ENCODE data around the gene CFAP161.

Gene CFAP161

DNA sequence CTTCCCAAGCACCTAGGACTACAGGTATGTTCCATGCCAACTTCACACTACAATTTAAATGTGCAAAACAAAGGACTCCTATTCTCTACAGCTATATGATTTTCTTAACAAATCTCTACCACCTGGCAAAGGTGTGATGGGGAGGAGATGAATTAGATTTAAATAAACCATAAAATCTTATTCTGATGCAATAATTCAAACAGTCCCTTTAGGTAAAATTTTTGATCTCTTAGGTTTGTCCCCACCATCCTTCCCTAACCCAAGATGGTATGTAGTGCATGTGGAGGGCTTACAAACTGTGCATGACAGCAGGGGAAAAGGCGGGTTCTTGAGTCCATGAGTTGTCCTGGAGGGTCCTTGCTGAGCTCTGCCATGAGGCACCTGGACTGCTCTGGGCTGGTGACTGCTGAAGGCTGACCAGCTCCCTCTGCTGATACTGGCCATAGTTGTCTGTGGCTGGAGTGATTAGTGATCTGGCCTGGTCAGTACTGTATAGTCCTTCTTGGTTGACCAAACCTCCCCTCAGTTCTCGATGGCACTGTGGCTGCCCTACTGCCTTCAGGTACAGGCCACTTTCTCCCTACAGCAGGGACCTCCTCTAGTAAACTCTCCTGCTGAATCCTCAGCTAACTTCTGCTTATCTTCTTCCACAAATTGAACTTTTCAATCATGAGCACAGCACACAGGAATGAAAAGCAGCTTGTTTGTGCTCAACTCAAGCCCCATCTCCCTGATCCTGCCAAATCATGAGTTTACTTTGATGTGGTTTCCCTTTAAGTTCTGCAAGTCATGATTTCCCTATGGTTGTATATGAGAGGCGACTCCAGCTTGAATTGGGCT is 30.1 kb downstream of the CFAP161 start:
- H3K36me3 ChIP-seq (ENCODE audit: control insufficient read depth, insufficient read depth, low read length), result no peaks in the 10 kb centered on the region
- no peak overlapping the region for H3K4me3 ChIP-seq (ENCODE audit: low read length)
- H3K4me1 ChIP-seq (ENCODE audit: control insufficient read depth, insufficient read depth, low read length), result peaks cover 3% of the 10 kb centered on the region
- H3K27ac ChIP-seq (ENCODE audit: low read depth, low read length), result no peak overlapping the region
- no peak overlapping the region for H3K9ac ChIP-seq (ENCODE audit: low read length)
- H3K27me3 ChIP-seq (ENCODE audit: control insufficient read depth, insufficient read depth, low read length), result no peaks in the 10 kb centered on the region

DNA sequence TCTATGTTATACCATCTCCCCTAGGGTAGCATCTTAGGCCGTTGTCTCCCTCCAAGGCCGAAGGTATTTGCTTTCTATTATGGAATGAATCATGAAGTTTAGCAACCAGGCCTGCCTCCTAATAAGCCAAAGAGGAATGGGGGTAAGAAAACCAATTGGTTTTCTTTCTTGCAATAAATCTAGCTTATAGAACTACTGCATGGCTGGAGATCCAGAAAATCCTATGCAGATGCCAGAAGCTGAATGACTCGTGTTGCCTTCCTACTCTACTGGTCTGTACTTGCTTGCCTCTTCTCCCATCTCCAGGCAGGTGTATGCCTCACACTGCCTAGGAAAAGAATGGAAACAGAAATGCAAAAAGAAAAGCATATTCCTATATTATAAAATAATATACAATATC is 31.5 kb downstream of the CFAP161 start:
- no peak overlapping the region for H3K4me3 ChIP-seq (ENCODE audit: low read length)
- H3K27me3 ChIP-seq (ENCODE audit: control insufficient read depth, insufficient read depth, low read length), result no peaks in the 10 kb centered on the region
- H3K36me3 ChIP-seq (ENCODE audit: control insufficient read depth, insufficient read depth, low read length), result no peaks in the 10 kb centered on the region
- peaks cover 3% of the 10 kb centered on the region for H3K4me1 ChIP-seq (ENCODE audit: control insufficient read depth, insufficient read depth, low read length)
- no peak overlapping the region for H3K27ac ChIP-seq (ENCODE audit: low read depth, low read length)
- no peak overlapping the region for H3K9ac ChIP-seq (ENCODE audit: low read length)

DNA sequence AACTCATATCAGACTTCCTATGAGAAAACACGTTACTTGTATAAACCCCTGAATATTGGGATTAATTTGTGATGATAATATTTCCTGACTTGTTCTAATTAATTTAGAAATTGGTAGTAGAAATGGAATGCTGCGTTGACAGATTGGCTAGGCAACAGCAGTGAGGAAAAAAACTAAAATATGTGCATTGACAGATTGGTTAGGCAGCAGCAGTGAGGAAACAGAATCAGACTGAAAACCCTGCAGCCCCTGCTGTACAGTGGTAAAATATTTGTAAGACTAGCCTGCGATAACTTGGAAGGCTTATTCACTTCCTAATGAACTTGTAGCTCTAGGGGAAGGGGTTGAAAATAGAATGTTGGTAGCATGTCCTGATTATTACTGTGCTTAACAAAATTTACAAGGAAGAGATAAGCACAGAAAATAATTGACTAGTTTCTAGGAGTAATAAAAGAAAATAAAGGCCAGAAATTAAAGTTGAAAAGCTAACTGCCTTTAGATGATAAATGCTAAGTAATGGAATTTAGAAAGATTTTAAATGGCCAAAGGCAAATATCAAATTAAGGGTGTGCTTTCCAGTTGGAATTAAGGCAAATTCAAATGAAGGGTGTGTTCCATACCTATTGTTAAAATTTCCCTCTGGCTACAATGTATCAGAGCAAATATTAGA is 32.7 kb downstream of the CFAP161 start:
- no peaks in the 10 kb centered on the region for H3K36me3 ChIP-seq (ENCODE audit: control insufficient read depth, insufficient read depth, low read length)
- no peak overlapping the region for H3K4me3 ChIP-seq (ENCODE audit: low read length)
- H3K27ac ChIP-seq (ENCODE audit: low read depth, low read length), result no peak overlapping the region
- no peak overlapping the region for H3K9ac ChIP-seq (ENCODE audit: low read length)
- H3K27me3 ChIP-seq (ENCODE audit: control insufficient read depth, insufficient read depth, low read length), result no peaks in the 10 kb centered on the region
- H3K4me1 ChIP-seq (ENCODE audit: control insufficient read depth, insufficient read depth, low read length), result no peaks in the 10 kb centered on the region

DNA sequence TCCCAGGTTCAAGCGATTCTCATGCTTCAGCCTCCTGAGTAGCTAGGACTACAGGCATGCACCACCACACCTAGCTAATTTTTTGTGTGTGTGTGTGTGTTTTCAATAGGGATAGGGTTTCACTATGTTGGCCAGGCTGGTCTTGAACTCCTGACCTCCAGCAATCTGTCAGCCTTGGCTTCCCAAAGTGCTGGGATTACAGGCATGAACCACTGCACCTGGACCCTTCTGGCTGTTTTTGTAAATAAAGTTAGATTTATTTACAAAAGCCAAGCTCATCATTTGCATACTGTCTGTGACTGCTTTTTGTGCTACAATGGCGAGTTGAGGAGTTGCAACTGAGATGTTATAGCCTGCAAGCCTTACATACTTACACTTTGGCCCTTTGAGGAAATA is 34.1 kb downstream of the CFAP161 start:
- Histone ChIP-seq H3K9ac (ENCODE audit: low read length) (no peak overlapping the region), H3K27ac (ENCODE audit: low read depth, low read length) (no peak overlapping the region), H3K4me1 (ENCODE audit: control insufficient read depth, insufficient read depth, low read length) (no peaks in the 10 kb centered on the region), H3K36me3 (ENCODE audit: control insufficient read depth, insufficient read depth, low read length) (no peaks in the 10 kb centered on the region), H3K4me3 (ENCODE audit: low read length) (no peak overlapping the region), H3K27me3 (ENCODE audit: control insufficient read depth, insufficient read depth, low read length) (no peaks in the 10 kb centered on the region)

DNA sequence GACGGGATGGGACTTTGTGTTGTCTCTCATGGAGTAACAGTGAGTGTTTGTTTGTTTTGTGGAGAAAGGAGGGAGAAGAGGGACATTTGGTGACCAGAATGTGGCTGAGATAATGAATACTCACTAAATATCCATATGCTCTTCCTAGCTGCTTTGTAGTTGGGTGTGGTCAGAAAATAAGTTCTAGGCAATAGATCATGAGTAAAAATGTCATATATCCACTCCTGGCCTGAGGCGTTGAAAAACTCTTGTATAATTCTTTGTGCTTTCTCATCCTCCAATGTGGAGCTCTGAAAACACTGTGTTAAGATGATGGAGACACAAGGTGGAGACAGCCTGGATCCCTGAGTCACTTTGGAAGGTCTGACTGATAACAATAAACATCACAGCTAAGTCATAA is 34.6 kb downstream of the CFAP161 start:
- no peaks in the 10 kb centered on the region for H3K27me3 ChIP-seq (ENCODE audit: control insufficient read depth, insufficient read depth, low read length)
- no peak overlapping the region for H3K27ac ChIP-seq (ENCODE audit: low read depth, low read length)

DNA sequence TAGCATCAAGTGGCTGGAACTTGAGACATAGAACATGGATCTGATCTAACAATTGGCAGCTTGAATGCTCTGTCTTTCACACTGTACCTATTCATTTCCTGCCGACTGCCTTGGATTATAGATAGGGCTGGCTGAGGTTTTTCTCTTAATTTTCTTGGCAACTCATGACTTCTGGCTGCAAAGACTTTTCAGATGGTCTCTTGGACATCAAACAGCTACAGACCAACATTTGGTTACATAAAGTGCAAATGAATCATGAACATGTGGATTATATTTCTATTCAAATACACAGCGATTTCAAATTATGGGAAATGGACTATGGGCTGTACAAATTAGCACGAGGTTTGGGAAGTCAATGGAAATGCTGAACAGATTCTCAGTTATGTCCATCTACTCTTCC is 36.4 kb downstream of the CFAP161 start:
- H3K36me3 ChIP-seq (ENCODE audit: control insufficient read depth, insufficient read depth, low read length), result no peaks in the 10 kb centered on the region
- no peak overlapping the region for H3K4me3 ChIP-seq (ENCODE audit: low read length)
- H3K27ac ChIP-seq (ENCODE audit: low read depth, low read length), result no peak overlapping the region
- H3K9ac ChIP-seq (ENCODE audit: low read length), result no peak overlapping the region
- H3K27me3 ChIP-seq (ENCODE audit: control insufficient read depth, insufficient read depth, low read length), result no peaks in the 10 kb centered on the region
- no peaks in the 10 kb centered on the region for H3K4me1 ChIP-seq (ENCODE audit: control insufficient read depth, insufficient read depth, low read length)

More for the DNA sequence above, 34.6 kb downstream of the CFAP161 start:
- Histone ChIP-seq H3K4me3 (ENCODE audit: low read length) (no peak overlapping the region), H3K36me3 (ENCODE audit: control insufficient read depth, insufficient read depth, low read length) (no peaks in the 10 kb centered on the region), H3K4me1 (ENCODE audit: control insufficient read depth, insufficient read depth, low read length) (no peaks in the 10 kb centered on the region), H3K9ac (ENCODE audit: low read length) (no peak overlapping the region)

DNA sequence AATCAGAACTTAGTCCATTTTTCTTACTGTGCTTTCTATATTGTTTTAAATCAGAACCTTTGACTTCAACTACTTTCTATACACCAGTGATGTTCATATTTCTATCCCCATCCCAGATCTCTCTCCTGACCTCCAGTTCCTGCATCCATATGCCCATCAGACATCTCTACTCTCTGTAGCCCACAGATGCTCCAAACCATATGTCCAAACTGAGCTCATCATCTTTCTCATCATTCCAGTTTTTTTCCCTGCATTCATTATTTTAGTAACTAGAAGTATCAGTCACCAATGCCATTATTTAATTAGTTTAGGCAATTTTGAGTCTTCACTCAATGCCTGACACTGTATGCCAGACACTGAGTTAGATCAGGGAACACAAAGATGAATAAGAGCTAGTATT is 37.2 kb downstream of the CFAP161 start:
- H3K4me3 ChIP-seq (ENCODE audit: low read length), result no peak overlapping the region
- no peaks in the 10 kb centered on the region for H3K4me1 ChIP-seq (ENCODE audit: control insufficient read depth, insufficient read depth, low read length)
- H3K9ac ChIP-seq (ENCODE audit: low read length), result no peak overlapping the region
- no peaks in the 10 kb centered on the region for H3K27me3 ChIP-seq (ENCODE audit: control insufficient read depth, insufficient read depth, low read length)
- H3K36me3 ChIP-seq (ENCODE audit: control insufficient read depth, insufficient read depth, low read length), result no peaks in the 10 kb centered on the region
- no peak overlapping the region for H3K27ac ChIP-seq (ENCODE audit: low read depth, low read length)

DNA sequence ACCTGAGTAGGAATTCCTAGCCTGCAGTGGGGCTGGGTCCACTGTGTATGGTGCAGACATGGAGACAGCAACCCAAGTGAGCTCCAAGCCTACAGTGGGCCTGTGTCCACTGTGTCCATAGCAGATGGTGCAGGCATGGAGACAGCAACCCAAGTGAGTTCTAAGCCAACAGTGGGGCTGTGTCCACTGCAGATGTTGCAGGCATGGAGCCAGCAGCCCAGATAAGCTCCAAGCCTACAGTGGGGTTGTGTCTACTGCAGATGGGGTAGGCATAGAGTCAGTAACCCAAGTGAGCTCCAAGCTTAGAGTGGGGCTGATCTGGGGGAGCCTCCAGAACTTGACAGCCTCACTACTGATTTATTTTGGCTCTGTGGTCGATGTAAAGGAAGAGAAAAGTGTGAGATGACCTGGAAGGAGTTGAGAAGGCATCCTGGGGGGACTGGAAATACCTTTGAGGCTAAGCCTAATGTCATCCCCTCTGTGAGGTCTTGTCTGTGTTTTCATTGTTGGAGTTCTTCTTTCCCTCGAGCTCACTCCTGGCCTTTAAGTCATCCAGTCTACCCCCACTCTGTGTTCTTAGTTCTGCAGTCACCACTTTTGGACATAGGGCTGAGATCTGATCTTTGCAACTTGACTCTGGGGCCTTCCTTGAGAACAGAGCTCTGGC is 40.2 kb downstream of the CFAP161 start:
- Histone ChIP-seq H3K4me3 (ENCODE audit: low read length) (no peak overlapping the region), H3K36me3 (ENCODE audit: control insufficient read depth, insufficient read depth, low read length) (no peaks in the 10 kb centered on the region), H3K27ac (ENCODE audit: low read depth, low read length) (no peak overlapping the region), H3K4me1 (ENCODE audit: control insufficient read depth, insufficient read depth, low read length) (no peaks in the 10 kb centered on the region), H3K9ac (ENCODE audit: low read length) (no peak overlapping the region), H3K27me3 (ENCODE audit: control insufficient read depth, insufficient read depth, low read length) (no peaks in the 10 kb centered on the region)

DNA sequence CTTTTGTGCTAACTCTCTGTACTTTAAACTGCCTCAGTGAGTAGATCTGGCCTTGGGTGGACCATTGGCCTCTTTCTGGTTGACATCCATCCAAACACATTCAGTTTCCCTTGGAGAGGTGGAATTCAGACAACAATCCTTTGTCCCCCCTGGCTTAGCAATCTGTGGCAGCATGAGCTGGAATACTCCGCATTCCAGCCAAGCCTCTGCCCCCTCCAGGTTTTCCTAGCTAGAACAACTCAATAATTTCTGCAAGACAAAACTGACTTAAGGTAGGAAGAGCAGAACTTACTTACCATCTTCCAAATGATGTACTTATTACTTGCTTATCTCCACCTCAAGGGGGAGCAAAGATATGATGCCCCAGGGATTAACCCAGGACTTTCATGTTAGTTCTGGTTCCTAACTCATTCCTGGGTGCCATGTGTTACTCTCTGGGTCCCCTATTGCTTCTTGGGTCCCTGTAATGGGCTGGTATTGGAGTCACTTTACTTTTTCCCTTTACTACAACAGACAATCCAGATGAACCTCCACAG is 40.8 kb downstream of the CFAP161 start:
- Histone ChIP-seq H3K4me1 (ENCODE audit: control insufficient read depth, insufficient read depth, low read length) (no peaks in the 10 kb centered on the region), H3K36me3 (ENCODE audit: control insufficient read depth, insufficient read depth, low read length) (no peaks in the 10 kb centered on the region), H3K4me3 (ENCODE audit: low read length) (no peak overlapping the region), H3K9ac (ENCODE audit: low read length) (no peak overlapping the region), H3K27ac (ENCODE audit: low read depth, low read length) (no peak overlapping the region), H3K27me3 (ENCODE audit: control insufficient read depth, insufficient read depth, low read length) (no peaks in the 10 kb centered on the region)

DNA sequence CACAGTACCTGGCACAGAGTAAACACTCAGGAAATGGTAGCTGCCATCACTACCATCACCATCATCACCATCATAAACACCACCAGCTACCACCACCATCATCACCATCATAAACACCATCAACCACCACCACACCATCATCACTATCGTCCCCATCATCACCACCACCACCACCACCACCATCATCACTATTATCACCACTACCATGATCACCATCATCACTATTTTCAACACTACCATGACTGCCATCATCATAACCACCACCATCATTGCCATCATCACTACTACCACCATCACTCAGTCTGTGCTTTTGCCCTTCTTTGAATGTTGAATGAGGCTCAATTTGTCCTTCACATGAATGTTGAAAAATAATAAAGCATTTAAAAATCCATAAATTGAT is 41.4 kb downstream of the CFAP161 start:
- H3K36me3 ChIP-seq (ENCODE audit: control insufficient read depth, insufficient read depth, low read length), result no peaks in the 10 kb centered on the region
- no peaks in the 10 kb centered on the region for H3K27me3 ChIP-seq (ENCODE audit: control insufficient read depth, insufficient read depth, low read length)
- no peak overlapping the region for H3K9ac ChIP-seq (ENCODE audit: low read length)
- no peaks in the 10 kb centered on the region for H3K4me1 ChIP-seq (ENCODE audit: control insufficient read depth, insufficient read depth, low read length)
- no peak overlapping the region for H3K4me3 ChIP-seq (ENCODE audit: low read length)
- no peak overlapping the region for H3K27ac ChIP-seq (ENCODE audit: low read depth, low read length)

DNA sequence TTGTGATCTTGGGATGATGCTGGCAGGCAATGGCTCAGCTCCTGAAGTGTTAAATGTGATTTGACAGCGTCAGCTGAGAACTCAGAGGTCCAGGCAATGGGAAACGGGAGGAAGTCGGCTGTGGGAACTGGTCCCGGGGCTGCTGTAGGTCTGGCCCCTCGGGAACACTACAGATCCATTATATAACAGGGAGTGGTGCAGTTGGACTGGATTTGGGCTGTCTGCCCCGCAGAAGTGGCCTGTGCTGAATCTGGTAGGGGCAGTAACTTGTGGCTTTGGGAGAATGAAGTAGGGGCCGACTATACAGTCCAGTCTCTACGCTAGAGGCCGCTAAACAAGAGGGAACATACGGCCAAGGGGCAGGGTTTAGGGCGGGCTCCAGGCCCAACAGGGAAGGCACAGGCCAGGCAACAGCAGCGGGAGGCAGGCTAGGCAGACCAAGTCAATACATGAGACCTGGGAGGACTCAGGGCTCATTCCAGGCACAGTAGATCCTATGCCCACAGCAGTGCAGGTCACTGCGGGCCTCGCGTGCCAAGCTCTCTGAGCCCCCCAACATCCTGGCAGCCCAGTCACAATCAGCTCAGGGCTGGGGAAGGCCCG is 42.3 kb downstream of the CFAP161 start:
- Histone ChIP-seq H3K9ac (ENCODE audit: low read length) (no peak overlapping the region), H3K27ac (ENCODE audit: low read depth, low read length) (no peak overlapping the region), H3K27me3 (ENCODE audit: control insufficient read depth, insufficient read depth, low read length) (no peaks in the 10 kb centered on the region), H3K36me3 (ENCODE audit: control insufficient read depth, insufficient read depth, low read length) (no peaks in the 10 kb centered on the region), H3K4me1 (ENCODE audit: control insufficient read depth, insufficient read depth, low read length) (no peaks in the 10 kb centered on the region), H3K4me3 (ENCODE audit: low read length) (no peak overlapping the region)

DNA sequence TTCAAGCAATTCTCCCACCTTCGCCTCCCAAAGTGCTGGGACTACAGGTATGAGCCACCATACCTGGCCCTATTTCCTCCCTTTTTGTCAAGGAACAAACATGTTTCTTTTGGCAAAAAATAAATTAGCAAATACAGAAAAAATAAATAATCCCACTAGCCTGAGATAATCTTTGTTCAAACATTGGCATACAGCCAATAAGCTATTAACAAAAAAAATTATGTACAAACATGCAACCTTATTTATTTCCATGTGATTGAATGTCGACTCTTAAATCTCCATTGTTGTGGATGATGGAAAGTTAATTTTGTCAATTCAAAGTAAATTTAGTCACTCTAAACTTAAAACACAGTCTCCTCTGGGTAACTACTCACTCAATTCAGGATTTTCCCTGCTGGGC is 44.3 kb downstream of the CFAP161 start:
- Histone ChIP-seq H3K27ac (ENCODE audit: low read depth, low read length) (no peak overlapping the region), H3K36me3 (ENCODE audit: control insufficient read depth, insufficient read depth, low read length) (no peaks in the 10 kb centered on the region), H3K27me3 (ENCODE audit: control insufficient read depth, insufficient read depth, low read length) (peaks cover 4% of the 10 kb centered on the region), H3K9ac (ENCODE audit: low read length) (no peak overlapping the region), H3K4me3 (ENCODE audit: low read length) (no peak overlapping the region), H3K4me1 (ENCODE audit: control insufficient read depth, insufficient read depth, low read length) (peaks cover 3% of the 10 kb centered on the region)

All from rectal smooth muscle tissue (tissue), 1 donor.